AG09319 (cell line): ENCODE results near the gene CCL7.

Experiments used
- DNase-seq: peaks from one replicate; pipeline ENCODE4 v3.0.0-alpha.2; 2010; ENCODE audit warnings: low read depth; ENCODE audit errors: extremely low read depth
- TF ChIP-seq, protein P1 (sequence below): IDR thresholded peaks from 2 replicates; pipeline ENCODE4 v1.5.1; 2011; ENCODE audit warnings: low read depth, mild to moderate bottlenecking, inconsistent platforms, low read length, moderate library complexity

The CCL7 gene

DNA sequence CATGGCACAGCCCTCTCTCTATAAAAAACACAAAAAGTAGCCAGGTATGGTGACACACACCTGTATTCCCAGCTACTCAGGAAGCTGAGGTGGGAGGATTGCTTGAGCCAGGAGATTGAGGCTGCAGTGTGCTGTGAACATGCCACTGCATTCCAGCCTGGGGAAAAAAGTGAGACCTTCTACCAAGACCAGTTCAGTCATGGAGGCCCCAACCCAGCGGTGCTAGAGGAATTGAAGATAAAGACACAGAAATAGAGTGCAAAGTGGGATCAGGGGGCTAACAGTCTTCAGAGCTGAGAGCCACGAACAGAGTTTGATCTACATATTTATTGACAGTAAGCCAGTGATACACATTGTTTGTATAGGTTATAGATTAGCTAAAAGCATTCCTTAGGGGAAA lies 33.6 kb downstream of the CCL7 start:
- DNase-seq: no peak
- TF ChIP-seq, protein P1, sequence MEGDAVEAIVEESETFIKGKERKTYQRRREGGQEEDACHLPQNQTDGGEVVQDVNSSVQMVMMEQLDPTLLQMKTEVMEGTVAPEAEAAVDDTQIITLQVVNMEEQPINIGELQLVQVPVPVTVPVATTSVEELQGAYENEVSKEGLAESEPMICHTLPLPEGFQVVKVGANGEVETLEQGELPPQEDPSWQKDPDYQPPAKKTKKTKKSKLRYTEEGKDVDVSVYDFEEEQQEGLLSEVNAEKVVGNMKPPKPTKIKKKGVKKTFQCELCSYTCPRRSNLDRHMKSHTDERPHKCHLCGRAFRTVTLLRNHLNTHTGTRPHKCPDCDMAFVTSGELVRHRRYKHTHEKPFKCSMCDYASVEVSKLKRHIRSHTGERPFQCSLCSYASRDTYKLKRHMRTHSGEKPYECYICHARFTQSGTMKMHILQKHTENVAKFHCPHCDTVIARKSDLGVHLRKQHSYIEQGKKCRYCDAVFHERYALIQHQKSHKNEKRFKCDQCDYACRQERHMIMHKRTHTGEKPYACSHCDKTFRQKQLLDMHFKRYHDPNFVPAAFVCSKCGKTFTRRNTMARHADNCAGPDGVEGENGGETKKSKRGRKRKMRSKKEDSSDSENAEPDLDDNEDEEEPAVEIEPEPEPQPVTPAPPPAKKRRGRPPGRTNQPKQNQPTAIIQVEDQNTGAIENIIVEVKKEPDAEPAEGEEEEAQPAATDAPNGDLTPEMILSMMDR: no peak

DNA sequence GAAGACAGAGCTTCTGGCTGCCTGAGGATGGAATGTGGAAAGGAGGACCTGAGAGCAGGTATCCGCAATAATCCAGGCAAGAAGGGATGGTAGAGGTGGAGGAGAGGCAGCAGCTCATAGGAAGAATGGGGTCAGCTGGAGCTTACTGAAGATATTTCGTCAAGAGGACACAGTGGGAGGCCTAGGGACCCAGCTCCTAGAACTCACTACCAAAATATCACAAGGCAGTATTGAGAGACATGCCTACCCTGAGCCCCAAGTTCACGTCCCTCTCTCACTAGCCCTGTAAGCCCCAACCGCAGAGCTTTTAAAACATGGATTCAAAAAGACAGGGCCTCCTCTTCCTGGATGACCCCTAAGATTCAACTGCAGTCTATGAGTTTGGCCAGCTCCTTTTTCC lies 35.0 kb downstream of the CCL7 start:
- TF ChIP-seq, protein P1: no peak
- DNase-seq: no peak

DNA sequence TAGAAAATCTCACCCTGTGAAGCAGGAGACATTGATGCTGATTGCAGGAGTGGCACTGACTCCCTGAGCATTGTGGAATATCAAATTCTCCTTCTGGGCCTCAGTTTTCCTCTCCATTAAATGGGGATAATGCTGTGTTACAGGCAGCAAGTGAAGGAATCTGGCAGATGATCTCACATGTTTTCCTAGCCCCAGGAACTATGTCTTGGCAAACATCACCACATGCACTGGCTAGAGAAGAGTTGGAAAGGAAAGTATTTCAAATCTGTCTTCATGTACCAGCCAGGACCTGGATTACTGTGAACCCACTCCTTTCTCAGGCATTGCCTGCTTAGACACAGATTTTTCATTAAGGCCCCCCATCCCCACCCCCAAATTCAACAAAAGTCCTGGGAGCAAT lies 35.6 kb downstream of the CCL7 start:
- no peak for DNase-seq
- TF ChIP-seq, protein P1: no peak

DNA sequence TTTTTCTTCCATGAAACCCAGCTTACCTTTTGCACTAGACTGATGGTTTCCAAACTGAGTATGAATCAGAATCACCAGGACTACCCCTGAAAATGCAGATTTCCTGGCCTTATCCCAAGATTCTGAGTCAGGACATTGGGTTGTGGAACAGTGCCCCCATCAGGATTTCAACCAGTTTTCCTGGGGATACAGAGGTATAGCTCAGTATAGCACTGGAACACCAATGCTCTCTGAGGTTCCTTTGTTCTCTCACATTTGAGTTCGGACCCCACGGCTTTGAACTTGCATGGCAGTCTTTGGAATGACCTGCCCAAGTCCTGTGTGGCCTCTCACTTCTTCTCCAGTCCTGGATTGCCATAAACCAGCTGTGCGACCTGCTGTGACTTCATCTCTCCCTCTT lies 36.4 kb downstream of the CCL7 start:
- DNase-seq: no peak
- TF ChIP-seq, protein P1: peak; percentile 55

DNA sequence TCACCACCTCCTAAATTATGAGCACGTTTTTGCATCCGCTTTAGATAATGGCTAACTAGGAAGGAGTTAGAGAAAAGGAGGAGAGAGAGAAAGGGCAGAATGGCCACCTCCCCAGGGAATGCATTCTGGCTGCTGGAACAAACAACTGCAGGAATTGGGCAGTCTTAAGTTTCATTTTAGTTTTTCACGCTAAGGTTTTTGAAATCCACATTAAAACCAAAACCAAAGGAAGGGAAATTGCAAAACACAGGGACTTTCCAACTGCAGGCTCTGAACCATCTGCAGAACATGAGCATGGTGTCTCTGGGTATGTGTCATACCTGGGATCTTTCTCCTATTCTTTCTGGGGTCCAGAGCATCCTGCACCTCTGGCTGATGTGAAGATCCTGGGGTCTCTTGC lies 37.1 kb downstream of the CCL7 start:
- DNase-seq: peak; percentile 78
- TF ChIP-seq, protein P1: no peak

DNA sequence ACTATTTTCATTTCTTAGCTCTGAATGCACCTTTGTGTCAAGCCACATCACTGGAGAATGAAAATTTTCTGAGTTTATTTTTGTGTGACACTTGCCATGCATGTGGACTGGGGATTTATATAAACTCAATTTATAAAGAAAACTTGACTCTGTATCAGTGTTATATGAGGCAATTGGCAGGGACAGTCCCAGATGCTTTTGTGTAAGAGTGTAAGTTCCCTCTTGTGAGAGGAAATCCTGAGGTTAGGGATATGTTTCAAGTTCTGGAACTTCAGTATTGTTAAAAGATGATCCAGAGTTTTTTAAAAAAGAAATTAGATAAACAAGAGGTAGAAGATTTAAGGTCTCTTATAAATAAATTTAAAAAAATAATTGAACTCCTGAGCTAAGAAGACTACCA lies 38.4 kb downstream of the CCL7 start:
- DNase-seq: no peak
- TF ChIP-seq, protein P1: no peak

DNA sequence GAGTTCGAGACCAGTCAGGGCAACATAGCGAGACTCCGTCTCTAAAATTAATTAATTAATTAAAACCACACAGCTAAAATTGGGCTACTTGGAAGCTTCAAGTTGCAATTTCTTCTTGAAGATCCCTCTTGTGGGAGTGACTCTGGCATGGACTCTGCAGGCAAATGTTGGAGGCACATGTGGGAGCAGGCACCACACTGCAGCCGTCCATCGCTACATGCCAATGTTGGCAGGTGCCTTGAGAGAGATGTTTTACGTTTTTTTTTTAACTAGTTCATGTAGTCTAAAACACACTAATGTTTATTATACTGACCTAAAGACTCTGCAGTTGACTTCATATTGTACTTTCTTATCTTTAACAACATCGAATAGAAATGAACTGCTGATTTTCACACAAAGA lies 41.3 kb downstream of the CCL7 start:
- TF ChIP-seq, protein P1: no peak
- no peak for DNase-seq
